Activated T-cell treated with anti-CD3 and anti-CD28 coated beads, Interleukin-2, amount 50 U/mL, for 24 hours (primary cell): ENCODE data around the gene SCNN1G.

Source experiments
- DNase-seq: peaks from one replicate; pipeline ENCODE4 v3.0.0-alpha.2; 2020
- H3K27ac Mint-ChIP-seq: 2 replicates; pipeline ENCODE4 v1.8.0; 2020; ENCODE audit warnings: mild to moderate bottlenecking, mixed read lengths
- H3K27me3 Mint-ChIP-seq: 2 replicates; pipeline ENCODE4 v1.8.0; 2020; ENCODE audit warnings: mixed read lengths
- H3K36me3 Mint-ChIP-seq: 2 replicates; pipeline ENCODE4 v1.8.0; 2020; ENCODE audit warnings: low read depth, mixed read lengths
- H3K4me1 Mint-ChIP-seq: 2 replicates; pipeline ENCODE4 v1.8.0; 2020; ENCODE audit warnings: low read depth, mixed read lengths
- H3K4me3 Mint-ChIP-seq: 2 replicates; pipeline ENCODE4 v1.8.0; 2020; ENCODE audit warnings: mild to moderate bottlenecking, moderate library complexity, mixed read lengths
- H3K9me3 Mint-ChIP-seq: 2 replicates; pipeline ENCODE4 v1.8.0; 2020; ENCODE audit warnings: mixed read lengths

The SCNN1G gene

DNA sequence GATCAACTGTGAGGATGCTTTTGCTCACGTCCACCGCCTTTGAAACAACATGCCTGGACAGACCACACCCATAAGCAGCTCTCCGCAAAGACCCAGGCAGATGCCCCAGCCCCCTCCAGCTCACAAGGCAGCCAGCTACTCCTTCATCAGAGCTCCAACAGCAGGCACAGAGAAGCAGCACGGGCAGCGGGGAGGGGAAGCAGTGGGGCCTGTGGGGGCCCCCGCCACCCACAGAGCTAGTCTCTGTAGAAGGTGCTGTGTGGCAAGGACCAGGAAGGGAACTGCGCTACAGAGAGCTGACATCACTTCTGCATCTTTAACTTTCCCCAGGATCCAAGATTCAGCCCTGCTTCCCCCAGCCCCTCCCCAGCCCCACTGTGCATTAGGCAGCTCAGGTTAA is 10.0 kb upstream of the SCNN1G start:
- no peak for DNase-seq
- H3K27me3 Mint-ChIP-seq, result peaks cover 73% of the 10 kb centered on the region
- no peak overlapping the region for H3K4me3 Mint-ChIP-seq
- H3K4me1 Mint-ChIP-seq, result no peaks in the 10 kb centered on the region
- no peaks in the 10 kb centered on the region for H3K9me3 Mint-ChIP-seq
- H3K36me3 Mint-ChIP-seq, result no peaks in the 10 kb centered on the region
- no peak overlapping the region for H3K27ac Mint-ChIP-seq

DNA sequence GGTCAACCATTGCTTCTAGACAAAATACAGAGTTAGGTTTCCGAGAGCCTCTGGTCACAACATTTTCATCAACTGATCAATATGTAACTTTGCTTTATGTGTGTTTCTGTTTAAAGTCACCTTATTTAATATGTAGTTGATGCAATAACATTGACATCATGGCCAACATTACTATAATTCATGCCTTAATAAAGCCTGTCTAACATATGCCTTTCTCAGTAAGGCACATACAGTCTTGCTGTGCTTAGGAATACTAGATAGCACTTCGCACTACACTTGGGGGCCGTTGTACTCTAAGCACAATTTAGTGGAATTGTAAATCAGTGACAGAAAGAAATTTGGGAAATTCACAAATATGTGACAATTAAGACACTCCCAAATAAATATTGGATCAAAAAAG is 9.6 kb upstream of the SCNN1G start:
- Mint-ChIP-seq H3K27me3 (peaks cover 73% of the 10 kb centered on the region), H3K4me3 (no peak overlapping the region), H3K4me1 (no peaks in the 10 kb centered on the region), H3K9me3 (no peaks in the 10 kb centered on the region), H3K27ac (no peak overlapping the region), H3K36me3 (no peaks in the 10 kb centered on the region)
- DNase-seq, result no peak

DNA sequence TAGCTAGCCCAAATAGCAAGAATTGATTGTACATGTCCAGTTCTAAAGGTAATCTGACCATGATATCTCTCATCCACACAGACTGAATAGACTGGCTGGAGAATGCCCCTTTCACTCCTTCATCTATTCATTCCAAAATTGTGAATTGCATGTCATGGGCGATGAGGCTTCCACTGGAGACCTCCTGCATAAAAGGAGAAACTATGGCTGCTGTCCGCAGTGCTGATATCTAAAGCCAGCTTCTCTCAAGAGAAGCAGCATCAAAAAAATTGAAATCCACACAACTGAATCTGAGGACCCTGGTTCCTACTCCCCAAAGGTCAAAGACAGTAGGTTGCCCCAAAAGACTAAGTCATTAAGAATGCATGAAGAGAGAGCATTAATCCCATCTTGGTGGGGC is 7.9 kb upstream of the SCNN1G start:
- Mint-ChIP-seq H3K27ac (no peak overlapping the region), H3K27me3 (peaks cover 82% of the 10 kb centered on the region), H3K4me1 (no peaks in the 10 kb centered on the region), H3K36me3 (no peaks in the 10 kb centered on the region), H3K4me3 (no peak overlapping the region), H3K9me3 (no peaks in the 10 kb centered on the region)
- DNase-seq, result no peak

DNA sequence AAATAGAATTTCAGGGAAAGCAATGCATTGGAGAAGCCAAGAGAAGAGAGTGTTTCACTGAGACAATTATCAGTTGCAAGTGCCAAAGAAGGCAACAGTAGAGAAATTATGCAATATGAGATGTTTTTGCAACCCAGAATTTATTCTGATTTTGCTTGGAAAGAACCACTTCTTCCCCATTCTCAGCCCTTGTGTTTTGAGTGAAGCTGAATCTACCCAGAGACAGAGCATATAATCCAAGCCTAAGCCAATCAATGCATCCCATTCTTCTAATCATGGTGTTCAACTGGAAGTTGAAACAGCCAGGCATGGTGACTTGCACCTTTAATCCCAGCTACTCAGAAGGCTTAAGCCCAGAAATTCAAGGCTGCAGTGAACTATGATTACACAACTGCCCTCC is 6.9 kb upstream of the SCNN1G start:
- no peaks in the 10 kb centered on the region for H3K9me3 Mint-ChIP-seq
- H3K4me3 Mint-ChIP-seq, result no peak overlapping the region
- no peaks in the 10 kb centered on the region for H3K36me3 Mint-ChIP-seq
- H3K27ac Mint-ChIP-seq, result no peak overlapping the region
- no peak for DNase-seq
- H3K4me1 Mint-ChIP-seq, result no peaks in the 10 kb centered on the region
- H3K27me3 Mint-ChIP-seq, result peaks cover 82% of the 10 kb centered on the region

DNA sequence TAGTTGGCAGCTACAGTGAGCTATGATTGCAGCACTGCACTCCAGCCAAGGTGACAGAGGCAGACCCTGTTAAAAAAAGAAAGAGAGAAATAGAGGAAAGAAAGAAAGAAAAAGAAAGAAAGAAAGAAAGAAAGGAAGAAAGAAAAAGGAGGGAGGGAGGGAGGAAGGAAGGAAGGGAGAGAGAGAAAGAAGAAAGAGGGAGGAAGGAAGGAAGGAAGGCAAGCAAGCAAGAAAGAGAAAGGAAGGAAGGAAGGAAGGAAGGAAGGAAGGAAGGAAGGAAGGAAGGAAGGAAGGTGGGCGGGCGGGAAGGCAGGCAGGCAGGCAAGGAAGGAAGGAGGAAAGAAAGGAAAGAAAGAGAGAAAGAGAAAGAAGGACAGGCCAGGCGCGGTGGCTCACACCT is 1.0 kb upstream of the SCNN1G start:
- Mint-ChIP-seq H3K4me3 (no peak overlapping the region), H3K9me3 (no peaks in the 10 kb centered on the region), H3K36me3 (no peaks in the 10 kb centered on the region), H3K27ac (no peak overlapping the region), H3K27me3 (peaks cover 85% of the 10 kb centered on the region), H3K4me1 (peaks cover 7% of the 10 kb centered on the region)
- DNase-seq, result no peak

DNA sequence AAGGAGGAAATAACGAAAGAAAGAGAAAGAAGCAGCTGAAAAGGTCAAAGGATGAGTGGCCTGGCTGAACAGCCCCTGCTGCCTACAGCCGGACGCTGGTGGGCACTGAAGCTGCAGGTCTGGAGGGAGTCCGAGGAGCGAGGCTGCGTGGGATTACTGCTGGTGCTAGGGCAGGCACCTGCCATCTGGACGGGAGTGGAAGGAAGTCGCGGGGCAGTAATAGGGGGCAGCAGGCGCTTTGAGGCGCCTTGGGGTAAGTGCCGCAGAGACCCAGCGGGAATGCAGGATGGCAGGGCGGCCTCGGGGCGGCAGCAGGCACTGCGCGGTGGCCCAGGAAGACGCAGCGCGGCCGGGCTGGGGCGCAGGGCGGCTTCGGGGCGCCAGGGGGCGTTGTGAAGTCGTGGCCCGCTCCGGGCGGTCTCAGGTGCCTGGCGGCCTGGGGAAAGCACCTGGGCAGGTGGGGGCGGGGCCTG is 303 bp upstream of the SCNN1G start:
- Mint-ChIP-seq H3K27ac (no peak overlapping the region), H3K4me3 (peak overlapping the region; percentile 27)

DNA sequence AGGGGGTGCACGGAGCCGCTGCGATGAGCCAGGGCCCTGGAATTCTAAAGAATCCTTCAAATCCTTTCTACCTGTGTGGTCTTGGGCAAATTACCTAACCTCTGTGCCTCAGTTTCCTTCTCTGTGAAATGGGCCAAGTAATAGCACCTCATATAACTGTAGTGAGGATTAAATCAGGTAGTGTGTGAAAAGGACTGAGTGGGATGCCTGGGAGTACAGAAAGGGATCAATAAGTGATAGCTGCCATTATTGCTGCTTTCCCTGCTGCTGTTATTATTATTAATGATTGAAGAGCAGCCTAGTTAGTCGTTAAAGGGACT is 958 bp downstream of the SCNN1G start:
- no peak overlapping the region for H3K4me3 Mint-ChIP-seq
- no peaks in the 10 kb centered on the region for H3K9me3 Mint-ChIP-seq
- no peaks in the 10 kb centered on the region for H3K36me3 Mint-ChIP-seq
- DNase-seq, result no peak
- no peak overlapping the region for H3K27ac Mint-ChIP-seq
- H3K27me3 Mint-ChIP-seq, result peaks cover 78% of the 10 kb centered on the region
- peaks cover 7% of the 10 kb centered on the region for H3K4me1 Mint-ChIP-seq

More for the DNA sequence above, 303 bp upstream of the SCNN1G start:
- Mint-ChIP-seq H3K27me3 (peaks cover 84% of the 10 kb centered on the region), H3K36me3 (no peaks in the 10 kb centered on the region), H3K9me3 (no peaks in the 10 kb centered on the region), H3K4me1 (peaks cover 7% of the 10 kb centered on the region)
- DNase-seq, result peak; percentile 81

DNA sequence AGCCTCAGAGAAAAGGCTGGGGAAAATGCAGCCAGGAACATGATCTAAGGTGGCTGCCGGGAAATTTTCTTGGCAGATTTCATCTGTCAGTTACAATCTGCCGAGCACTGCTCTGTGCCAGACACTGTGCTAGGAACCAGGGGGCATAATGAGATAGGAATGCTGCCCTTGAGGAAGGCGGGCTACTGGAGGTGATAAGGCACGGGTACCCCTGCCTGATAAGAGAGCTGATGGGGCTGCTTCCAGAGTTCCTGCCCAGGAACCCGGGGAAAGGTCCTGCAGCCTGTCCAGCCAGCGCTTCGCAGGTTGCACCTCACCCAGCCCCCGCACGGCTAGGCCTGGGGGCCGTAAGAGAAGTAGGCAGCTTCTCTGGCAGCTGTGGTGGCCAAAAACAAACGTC is 3.1 kb downstream of the SCNN1G start:
- no peak for DNase-seq
- Mint-ChIP-seq H3K9me3 (no peaks in the 10 kb centered on the region), H3K27me3 (peaks cover 66% of the 10 kb centered on the region), H3K27ac (no peak overlapping the region), H3K4me1 (peaks cover 7% of the 10 kb centered on the region), H3K36me3 (no peaks in the 10 kb centered on the region), H3K4me3 (no peak overlapping the region)

DNA sequence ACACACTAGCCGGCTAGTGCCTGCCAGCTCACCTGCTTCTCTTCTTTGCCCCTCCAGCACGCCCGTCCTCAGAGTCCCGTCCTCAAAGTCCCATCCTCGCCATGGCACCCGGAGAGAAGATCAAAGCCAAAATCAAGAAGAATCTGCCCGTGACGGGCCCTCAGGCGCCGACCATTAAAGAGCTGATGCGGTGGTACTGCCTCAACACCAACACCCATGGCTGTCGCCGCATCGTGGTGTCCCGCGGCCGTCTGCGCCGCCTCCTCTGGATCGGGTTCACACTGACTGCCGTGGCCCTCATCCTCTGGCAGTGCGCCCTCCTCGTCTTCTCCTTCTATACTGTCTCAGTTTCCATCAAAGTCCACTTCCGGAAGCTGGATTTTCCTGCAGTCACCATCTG is 3.6 kb downstream of the SCNN1G start:
- Mint-ChIP-seq H3K4me3 (no peak overlapping the region), H3K4me1 (peaks cover 7% of the 10 kb centered on the region), H3K36me3 (no peaks in the 10 kb centered on the region), H3K27ac (no peak overlapping the region), H3K9me3 (no peaks in the 10 kb centered on the region), H3K27me3 (peaks cover 64% of the 10 kb centered on the region)
- no peak for DNase-seq

DNA sequence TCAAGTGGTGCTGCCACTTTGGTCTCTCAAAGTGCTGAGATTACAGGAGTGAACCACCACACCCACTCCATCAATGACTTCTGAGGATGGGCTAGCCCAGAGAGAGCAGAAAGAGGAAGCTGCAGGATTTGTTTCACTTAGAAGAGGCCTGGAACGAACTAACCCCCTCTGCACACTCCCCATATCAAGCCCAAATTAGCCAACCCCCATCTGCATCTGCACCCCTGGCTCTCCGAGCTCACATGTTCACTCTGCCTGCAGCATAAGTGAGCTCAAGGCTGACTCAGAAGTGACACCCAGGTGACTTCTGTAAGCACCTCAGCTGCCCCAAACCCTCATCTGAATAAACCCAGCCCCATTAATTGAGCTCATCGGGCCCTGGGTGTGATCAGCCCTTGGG is 4.8 kb downstream of the SCNN1G start:
- no peaks in the 10 kb centered on the region for H3K36me3 Mint-ChIP-seq
- DNase-seq, result no peak
- no peak overlapping the region for H3K27ac Mint-ChIP-seq
- no peaks in the 10 kb centered on the region for H3K9me3 Mint-ChIP-seq
- H3K4me1 Mint-ChIP-seq, result no peaks in the 10 kb centered on the region
- peaks cover 53% of the 10 kb centered on the region for H3K27me3 Mint-ChIP-seq
- H3K4me3 Mint-ChIP-seq, result no peak overlapping the region

DNA sequence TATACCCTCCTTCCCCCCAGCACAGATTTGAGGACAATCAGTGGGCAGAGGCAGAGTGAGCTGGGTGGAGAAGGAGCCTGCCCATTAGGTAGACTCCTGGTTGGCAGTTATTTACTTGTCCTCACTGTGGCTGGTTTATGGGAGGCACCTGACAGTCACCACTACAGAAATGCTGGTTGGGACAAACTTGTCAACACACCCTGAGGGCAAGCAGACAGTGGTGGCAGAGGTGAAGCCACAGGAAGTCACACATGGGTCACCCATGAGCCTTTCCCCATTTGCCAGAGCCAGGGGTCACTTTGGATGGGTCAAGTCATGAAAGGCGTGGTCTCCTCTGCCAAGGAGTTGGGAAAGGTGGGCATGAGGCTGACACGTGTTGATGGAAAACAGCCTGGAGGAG is 6.4 kb downstream of the SCNN1G start:
- Mint-ChIP-seq H3K27ac (no peak overlapping the region), H3K4me1 (no peaks in the 10 kb centered on the region), H3K27me3 (peaks cover 42% of the 10 kb centered on the region), H3K36me3 (no peaks in the 10 kb centered on the region), H3K4me3 (no peak overlapping the region), H3K9me3 (no peaks in the 10 kb centered on the region)
- no peak for DNase-seq

DNA sequence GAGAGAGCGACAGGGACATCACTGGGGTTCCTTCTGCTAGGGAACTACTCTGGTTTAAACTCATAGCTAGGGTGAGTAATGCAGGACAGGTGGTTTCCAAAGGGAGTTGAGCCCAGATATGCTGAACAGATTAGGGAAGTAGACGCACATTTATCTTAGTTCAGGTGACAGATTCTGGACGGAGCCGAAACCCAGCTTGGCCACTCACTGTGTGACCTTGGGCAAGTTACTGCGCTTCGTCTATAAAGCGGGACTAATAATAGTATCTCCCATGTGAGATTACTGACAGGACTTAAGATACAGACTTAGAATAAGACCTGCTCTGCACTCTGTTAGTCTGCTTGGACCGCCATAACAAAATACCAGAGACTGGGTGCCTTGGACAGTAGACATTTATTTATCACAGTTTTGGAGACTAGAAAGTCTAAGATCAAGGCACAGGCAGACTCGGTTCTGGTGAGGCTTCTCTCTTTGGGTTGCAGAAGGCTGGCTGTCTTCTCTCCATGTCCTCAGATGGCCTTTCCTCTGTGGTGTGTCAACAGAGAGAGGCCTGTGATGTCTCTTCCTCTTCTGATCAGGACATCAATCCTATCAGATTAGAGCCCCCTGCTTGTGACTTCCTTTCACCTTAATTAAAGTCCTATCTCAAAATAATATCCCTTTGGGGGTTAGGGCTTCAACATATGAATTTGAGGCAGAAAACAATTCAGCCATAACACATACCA is 12.1 kb downstream of the SCNN1G start:
- Mint-ChIP-seq H3K4me1 (no peaks in the 10 kb centered on the region), H3K27ac (no peak overlapping the region), H3K27me3 (peaks cover 24% of the 10 kb centered on the region), H3K36me3 (no peaks in the 10 kb centered on the region), H3K9me3 (no peaks in the 10 kb centered on the region), H3K4me3 (no peak overlapping the region)
- DNase-seq, result no peak

DNA sequence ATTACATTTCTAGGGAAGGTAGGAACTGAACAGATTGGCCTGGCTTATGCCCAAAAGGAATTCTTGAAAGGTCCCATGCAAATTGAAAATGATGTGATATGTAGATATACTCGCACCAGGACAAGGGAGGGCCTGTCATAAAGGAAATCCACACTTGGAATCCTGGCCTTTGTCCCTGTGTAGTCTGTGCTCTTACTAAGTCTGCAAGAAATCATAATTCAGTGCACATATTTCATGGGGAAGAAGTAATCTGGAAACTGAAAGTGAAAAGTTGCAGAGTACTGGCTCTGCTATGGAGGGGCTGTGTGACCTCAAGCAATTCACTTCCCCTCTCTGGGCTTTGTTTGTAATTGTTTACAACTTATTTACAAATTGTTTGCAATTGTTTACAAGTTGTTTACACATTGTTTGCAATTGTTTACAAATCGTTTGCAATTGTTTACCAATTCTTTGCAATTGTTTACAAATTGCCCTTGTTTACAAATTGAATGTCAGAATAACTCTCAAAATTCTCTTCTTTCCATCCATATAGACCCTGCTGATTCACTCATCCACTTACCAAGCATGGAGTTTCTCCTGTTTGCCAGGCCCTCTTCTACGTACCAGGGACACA is 12.9 kb downstream of the SCNN1G start:
- Mint-ChIP-seq H3K36me3 (no peaks in the 10 kb centered on the region), H3K27ac (no peak overlapping the region), H3K4me1 (no peaks in the 10 kb centered on the region), H3K27me3 (peaks cover 28% of the 10 kb centered on the region), H3K9me3 (no peaks in the 10 kb centered on the region), H3K4me3 (no peak overlapping the region)
- DNase-seq, result no peak

DNA sequence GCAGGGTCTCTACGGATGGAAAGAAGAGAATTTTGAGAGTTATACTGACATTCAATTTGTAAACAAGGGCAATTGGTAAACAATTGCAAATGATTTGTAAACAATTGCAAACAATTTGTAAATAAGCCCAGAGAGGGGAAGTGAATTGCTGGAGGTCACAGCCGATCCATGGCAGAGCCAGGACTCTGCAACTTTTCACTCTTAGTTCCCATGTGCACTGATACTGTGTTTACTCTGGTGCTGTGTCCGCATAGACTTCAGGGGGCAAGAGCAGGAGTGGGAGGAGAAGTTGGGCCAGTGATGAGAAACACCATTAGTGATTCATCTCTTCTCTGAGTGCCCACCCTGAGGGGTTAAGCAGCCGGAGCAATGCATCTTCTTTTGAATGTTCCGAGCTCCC is 14.0 kb downstream of the SCNN1G start:
- no peak overlapping the region for H3K27ac Mint-ChIP-seq
- DNase-seq, result no peak
- no peak overlapping the region for H3K4me3 Mint-ChIP-seq
- H3K4me1 Mint-ChIP-seq, result no peaks in the 10 kb centered on the region
- H3K27me3 Mint-ChIP-seq, result peaks cover 34% of the 10 kb centered on the region
- no peaks in the 10 kb centered on the region for H3K36me3 Mint-ChIP-seq
- no peaks in the 10 kb centered on the region for H3K9me3 Mint-ChIP-seq

DNA sequence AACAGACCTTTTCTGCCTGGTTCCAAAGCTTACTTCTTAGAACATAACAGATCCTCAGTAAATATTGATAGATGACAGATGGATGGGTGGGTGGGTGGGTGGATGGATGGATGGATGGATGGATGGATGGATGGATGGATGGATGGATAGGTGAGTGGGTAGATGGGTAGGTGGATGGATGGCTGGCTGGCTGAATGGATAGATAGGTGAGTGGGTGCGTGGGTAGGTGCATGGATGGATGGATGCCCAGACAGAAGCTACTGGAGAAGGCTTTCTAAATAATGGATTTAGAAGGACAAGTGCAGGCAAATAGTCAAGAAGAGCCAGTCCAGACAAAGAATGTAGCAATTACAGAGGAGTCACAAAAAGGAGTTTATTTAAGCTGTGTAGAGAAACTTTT is 19.6 kb downstream of the SCNN1G start:
- H3K36me3 Mint-ChIP-seq, result no peaks in the 10 kb centered on the region
- DNase-seq, result no peak
- peaks cover 34% of the 10 kb centered on the region for H3K27me3 Mint-ChIP-seq

More for the DNA sequence above, 19.6 kb downstream of the SCNN1G start:
- Mint-ChIP-seq H3K9me3 (no peaks in the 10 kb centered on the region), H3K4me3 (no peak overlapping the region), H3K27ac (no peak overlapping the region), H3K4me1 (no peaks in the 10 kb centered on the region)
